NCI-H2081 treated with DMSO at 0.1 percent for 48 hours (cell line): ENCODE data around the gene TMCC1.
"Not testable (repeated sequence)": the region's sequence is repeated elsewhere in the genome, so short reads cannot be mapped to it uniquely, and the experiment has no call there.

Experiments
- DNase-seq: peaks from one replicate; lab custom pipeline; 2025; lab: John Stamatoyannopoulos, UW

TMCC1 gene

DNA sequence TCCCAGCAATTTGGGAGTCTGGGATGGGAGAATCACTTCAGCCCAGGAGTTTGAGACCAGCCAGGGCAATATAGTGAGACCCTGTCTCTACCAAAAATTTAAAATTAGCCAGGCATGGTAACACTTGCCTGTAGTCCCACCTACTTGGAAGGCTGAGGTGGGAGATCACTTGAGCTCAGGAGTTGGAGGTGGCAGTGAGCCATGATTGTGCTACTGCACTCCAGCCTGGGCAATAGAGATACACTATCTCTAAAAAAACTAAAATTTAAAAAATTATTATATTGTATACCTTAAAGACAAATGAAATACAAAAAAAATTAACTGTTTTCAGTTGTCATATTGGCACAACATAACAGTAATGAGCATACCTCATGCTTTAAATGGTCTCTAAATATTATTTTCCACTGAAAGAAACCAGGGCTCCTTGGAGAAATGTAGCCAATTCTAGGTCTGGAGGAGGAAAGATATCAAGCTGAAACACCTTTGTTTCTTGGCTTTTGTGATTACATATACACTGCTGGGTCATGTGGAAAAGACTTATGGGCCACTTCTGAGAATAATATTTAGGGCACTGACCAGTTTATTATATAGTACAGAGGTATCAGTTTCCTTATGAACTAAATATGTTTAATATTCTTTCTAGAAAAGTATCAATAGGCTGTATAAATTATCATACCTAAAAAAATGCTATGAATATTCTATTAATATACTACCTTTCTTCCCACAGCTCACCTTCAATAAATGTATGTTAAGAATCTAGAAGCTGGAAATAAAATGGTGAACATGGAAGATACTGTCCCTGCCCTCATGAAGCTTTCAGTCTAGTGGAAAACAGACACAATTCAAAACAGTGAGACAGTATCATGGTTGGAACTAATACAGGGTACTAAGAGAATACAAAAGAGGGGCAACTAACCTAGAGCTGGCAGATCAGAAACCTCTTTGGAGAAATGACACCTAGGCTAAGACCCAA, 119.5 kb downstream of the TMCC1 start:
- no peak for DNase-seq

DNA sequence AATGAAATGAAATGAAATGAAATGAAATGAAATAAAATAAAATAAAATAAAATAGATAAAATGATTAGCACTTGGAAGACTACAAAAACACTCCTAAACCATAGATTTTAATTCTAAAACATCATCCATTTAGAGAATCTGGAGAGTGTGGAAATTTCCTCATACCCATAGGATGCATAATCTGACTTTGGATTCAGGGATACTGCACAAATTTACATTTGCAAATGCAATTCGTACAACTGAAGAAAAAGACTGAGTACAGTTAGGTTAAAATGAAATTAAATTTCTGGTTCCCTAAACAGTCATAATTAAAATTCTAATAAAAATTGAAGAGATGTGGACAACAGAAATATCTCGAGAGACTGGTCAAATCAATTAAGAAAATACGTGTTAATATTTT, 122.9 kb downstream of the TMCC1 start:
- DNase-seq = no peak

DNA sequence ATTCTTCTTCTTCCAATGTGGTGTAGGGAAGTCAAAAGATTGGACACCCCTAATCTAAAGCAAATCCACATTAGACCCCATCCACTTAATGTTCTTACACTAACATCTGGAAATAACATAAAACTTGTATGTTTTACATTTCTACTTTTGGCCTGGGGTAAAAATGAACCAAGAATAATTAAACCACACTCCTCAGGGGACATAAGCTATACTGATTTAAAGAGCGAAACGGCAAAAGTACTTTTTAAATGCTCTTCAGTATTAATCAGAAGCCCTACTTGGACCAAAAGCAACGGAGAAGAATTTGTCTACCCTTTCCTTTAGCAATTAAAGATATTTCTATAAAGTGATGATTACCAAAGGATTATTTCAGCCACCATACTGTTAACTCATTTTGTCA, 123.9 kb downstream of the TMCC1 start:
- no peak for DNase-seq

DNA sequence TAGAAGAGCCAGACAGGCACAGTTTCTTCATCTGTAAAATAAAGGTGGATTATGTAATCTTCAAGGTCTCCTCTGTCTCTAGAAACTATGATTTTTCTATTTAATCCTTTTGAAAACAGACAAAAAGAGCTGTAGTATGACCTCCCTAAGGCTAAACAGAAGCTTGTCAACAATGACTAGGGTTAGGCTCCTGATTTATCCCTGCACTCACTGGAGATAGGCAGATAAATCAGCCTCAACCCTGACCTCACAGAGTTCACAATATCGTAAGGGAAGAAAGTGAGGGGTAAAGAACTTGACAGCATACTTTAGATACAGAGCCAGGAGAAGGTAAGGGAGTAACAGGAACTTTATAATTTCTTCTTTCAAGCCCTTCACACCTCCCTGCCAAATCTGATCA, 124.8 kb downstream of the TMCC1 start:
- no peak for DNase-seq

DNA sequence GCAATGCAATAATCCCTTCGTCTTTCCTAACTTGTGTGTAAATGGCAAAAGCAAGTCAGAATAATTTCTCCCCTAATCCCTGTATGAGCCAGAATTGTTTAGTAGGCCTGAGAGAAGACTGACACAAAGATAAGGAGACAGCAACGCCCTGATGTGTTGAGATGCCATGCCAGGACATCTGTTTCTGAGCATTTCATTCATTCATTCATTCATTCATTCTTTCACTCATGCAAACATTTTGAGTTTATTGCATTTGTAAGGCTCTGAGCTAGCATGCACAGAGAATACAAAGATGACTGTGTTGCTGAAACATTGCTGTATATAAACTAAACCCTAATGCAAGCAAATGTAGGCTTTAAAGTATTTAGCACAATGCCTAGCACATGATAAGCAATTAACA, 127.4 kb downstream of the TMCC1 start:
- no peak for DNase-seq

DNA sequence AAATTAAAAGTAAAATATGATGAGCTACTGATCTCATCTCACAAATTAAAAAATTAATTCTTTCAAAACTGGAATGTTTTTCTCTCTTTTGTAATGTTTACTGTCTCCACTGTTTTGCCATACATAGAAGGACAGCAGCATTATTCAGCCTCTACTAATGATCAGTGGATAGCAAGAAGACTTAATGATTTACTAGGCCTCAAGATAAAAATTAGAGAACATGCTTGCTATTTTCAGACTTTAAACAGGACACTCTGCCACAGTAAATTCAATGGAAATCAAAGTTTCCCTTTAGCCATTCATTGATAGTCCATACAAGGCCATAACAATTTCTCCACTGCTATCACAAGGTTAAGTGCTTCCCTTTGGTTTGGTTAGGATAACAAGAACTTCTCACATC, 129.4 kb downstream of the TMCC1 start:
- DNase-seq = no peak

DNA sequence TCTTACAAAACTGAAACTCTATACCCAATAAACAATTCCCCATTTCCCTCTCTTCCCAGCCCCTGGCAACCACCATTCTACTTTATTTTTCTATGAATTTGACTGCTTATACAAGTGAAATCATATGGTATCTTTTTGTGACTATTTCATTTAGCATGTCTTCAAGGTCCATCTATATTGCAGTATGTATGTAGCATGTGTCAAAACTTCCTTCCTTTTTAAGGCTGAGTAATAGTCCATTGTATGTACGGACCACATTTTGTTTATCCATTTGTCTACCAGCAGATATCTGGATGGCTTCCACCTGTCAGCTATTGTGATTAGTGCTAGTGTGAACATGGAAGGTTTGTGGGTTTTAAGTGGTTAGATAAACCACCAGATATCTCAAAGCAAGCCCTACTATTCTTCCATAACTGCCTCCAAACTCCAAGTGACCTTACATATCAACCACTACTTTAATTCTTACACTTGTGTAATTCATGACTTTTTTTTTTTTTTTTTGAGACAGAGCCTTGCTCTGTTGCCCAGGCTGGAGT, 134.7 kb downstream of the TMCC1 start:
- no peak for DNase-seq

DNA sequence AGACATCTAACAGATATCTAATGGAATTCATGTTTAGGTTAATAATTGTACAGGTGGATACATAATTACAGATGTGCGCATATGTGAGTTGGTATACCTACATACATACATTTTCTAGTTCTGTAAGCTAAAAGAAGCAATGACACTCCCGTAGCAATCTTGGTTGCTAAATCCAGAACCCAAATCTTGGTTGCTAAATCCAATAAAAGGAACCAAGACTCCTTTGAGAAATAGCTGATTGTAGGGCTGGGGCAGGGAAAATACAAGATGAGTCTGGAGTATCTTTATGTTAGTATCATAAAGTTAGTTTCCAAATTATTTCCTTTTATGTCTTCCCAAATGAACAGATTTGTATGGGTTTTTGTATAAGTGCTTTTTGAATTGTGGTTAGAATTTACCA, 135.2 kb downstream of the TMCC1 start:
- no peak for DNase-seq

DNA sequence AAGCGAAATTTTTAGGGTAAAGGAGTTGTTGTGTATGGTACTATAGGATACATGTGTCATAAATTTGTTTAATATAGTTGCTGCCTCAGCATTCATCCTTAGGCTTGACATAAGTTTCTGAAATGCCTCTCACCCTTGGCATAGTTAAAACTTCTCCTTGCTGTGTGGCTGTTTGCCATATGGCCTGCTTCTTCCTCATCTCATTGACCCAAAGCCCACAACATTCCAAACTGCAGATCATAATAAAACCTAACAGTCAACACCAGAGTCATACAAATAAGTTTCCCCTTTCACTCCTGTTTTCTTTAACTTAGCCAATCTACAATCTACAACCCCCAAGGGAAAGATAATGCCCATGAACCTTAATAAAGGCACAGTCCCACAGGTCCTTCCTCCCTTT, 136.6 kb downstream of the TMCC1 start:
- DNase-seq = no peak

DNA sequence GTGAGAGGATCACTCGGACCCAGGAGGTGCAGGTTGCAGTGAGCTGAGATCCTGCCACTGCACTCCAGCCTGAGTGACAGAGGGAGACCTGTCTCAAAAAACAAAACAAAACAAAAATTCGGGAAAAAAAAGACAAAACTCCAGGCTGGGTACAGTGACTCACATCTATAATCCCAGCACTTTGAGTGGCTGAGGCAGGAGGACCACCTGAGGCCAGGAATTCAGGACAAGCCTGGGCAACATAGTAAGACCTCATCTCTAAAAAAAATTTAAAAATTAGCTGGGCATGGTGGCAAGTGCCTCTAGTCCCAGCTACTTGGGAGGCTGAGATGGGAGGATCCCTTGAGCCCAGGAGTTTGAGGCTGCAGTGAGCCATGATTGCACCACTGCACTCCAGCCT, 142.4 kb downstream of the TMCC1 start:
- DNase-seq = not testable (repeated sequence)

DNA sequence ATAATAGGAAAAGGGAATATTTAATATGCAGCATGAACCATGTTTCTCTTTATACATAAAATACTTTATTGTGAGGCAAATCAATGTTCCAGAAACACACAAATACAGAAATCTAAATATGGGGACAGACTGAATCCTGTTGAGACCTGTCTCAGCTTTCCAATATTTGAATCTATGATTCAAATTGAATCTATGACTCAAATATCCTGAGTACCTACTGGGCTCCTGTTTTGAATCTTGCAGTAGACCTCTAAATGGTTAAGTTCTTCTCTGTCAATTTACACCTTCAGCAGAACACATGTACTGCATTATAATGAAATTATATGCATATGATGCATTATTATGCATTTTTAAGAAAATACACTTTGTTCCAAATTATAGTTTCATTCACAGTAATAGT, 143.8 kb downstream of the TMCC1 start:
- DNase-seq = no peak

DNA sequence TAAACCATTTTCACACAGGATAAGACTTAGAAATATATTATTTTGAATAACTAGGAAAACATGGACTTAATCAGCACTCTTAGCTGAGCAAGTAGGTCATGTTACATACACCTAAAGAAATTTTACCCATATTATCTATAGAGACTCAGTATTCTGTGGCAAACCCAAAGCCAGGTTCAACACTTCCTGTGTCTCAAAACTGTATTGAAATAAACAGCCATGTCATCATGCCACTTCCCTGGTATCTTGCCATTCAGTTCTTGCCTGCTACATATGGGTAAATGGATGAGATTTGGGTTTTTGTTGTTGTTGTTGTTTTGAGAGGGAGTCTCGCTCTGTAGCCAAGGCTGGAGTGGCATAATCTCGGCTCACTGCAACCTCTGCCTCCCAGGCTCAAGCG, 145.5 kb downstream of the TMCC1 start:
- DNase-seq = no peak

DNA sequence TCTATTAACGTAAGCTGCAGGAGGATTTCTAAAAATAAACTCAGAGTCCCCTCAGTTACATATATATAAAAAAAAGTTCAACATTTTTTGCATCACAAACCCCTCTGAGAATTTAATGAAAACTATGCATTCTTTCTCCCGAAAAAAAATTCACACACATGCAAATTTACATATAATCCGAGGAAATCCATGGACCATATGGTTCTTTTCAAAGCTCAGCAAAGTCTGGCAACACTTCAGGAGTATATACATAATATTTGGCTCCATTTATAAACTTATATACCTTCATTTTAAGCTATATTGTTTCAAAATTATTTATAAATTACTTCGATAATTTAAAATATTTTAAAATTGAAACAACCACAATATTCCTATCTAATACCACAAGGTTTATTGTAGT, 146.4 kb downstream of the TMCC1 start:
- DNase-seq = no peak

DNA sequence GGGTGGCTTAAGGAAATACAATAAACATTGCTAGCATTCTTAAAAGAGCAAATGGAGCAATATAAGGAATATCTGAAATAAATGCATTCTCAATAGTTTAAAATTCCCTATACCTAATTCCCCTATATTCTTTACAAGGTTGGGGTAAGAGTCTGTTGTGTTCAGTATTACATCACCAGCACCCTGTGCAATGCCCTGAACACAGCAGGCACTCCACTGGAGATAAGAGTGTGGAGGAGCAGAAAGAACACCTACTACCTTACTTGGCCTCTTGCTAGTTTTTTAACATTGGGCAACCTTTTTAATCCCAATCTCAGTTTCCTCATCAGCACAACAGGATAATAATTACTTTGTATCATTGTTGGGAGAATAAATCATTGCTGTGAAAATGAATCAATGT, 146.9 kb downstream of the TMCC1 start:
- no peak for DNase-seq

DNA sequence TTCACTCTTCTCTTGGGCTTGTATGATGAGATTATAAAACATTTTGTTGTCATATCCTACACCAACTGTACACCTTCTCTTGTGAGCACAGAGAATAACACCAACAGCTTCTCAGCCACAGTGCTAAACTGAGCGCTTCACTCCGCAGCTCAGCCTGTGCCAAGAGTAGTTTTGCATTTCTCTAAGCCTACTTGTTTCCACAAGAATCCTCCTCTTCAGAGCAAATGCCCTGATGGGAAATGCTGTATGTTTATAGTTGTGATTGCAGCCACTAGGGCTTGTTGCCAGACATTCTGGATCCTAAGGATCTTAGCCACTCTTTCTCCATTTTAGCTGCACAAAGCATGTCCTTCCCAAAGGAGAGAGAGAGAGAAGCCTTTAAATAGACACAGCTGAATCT, 148.3 kb downstream of the TMCC1 start:
- no peak for DNase-seq

DNA sequence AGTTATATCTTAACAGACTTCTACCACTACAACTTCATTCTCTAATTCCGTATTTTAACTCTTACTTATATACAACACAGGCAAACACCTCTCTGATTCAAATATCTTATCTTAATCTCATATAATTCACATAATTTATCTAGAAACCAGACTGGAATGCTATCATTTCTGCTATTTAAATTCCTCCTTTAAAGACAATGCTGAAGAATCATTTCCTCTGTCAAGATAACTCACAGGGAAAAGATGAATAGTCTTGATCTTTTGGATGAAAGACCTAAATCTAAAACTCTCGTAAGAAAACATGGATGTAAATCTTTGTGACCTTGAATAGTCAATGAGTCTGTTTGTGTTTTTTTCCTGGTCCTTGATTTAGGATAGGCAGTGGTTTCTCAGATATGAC, 151.7 kb downstream of the TMCC1 start:
- no peak for DNase-seq

DNA sequence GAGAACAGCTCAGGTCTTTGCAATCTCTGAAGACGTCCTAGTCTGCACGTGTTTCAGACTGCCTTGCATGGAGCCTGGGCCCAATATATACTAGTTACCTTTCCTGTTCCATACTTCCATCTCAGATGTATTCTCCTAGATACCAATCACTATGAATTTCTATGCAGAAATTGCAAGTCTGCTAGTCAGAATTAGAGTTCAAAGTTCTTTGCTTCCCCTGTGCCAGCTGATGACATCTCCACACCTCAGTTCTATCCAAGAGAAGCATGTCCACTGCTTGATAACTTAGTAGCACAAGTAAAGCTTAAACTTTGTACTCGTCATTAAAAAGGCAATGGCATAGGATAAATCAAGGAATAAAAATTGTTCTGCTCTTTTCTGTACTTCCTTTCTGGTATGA, 153.4 kb downstream of the TMCC1 start:
- no peak for DNase-seq

DNA sequence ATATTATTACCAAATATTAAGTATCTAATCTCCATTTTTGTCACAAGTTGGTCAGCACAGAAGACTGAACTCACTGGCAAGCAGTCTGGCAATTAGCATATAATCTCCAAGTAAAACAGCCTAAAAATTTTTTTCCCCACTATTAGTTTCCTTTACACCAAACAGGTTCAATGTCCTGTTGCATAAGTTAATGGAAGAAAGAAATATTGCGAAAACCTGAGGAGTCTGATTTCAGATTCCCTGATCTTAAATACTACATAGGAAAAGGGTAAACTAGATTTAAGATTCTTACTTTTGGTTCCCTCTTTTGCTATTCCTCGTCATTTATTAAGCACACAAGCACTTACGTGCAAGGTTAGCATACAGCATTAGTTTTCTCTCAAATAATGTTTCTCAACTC, 153.9 kb downstream of the TMCC1 start:
- DNase-seq = no peak

DNA sequence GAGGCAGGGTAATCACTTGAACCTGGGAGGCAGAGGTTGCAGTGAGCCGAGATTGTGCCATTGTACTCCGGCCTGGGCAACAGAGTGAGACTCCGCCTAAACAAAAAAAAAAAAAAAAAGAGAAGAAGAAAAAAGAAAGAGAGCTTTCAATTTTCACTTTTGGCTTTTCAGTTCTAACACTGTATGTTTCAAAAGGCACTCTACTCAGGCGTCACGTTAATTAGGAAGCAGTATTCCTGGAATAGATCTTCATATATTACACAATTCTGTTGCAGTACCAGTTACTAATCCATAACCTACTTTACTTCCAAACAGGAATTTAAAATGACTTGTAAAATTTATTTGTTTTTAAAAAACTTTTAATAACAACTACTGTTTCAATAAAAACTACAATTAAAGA, 155.3 kb downstream of the TMCC1 start:
- DNase-seq = no peak

DNA sequence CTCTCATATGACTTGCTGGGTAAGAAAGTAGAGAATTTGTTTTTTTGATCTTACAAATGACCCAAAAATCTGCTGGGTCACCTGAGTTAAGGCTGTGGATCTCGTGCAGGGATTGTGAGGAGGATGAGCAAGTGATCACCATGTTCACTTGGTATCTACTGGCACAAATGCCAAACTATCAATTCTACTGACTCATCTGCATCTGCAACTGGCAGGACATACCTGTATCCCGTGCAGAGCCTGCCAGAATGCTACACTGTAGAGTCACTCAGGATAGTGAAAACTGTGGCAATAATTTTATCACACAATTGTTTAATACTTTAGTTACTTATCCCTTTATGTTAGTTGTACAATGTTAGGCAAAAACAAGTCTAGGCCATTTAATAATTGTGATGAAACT, 157.4 kb downstream of the TMCC1 start:
- no peak for DNase-seq

DNA sequence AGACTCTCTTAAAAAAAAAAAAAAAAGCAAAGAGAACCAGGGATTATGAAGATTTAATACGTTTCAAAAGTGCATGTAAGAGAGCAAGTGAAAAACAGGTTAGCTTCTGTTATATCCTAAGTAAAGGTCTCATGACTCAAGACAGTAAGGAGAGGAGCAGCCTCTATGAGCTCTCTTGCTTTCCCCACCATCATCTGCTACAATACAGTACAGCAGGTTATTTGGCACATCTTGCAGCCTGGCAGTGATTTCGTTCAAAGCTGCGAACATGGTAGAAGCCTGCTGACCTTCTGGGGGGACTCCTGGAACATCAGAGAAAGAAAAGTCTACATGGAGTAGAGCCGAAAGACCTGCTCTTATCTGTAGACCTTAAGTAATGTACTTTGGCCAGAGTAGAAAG, 157.9 kb downstream of the TMCC1 start:
- no peak for DNase-seq

DNA sequence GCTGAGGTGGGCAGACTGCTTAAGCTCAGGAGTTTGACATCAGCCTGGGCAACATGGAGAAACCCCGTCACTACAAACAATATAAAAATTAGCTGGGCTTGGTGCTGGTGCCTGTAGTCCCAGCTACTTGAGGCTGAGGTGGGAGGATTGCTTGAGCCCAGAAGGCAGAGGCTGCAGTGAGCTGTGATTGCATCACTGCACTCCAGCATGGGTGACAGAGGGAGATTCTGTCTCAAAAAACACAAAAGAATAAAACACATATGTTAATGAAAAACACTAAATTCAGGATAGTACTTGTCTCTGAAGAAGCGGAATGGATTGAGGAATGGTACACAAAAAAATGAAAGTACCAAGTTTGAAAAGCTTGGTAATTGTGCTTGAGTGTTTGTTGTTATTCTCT, 159.1 kb downstream of the TMCC1 start:
- DNase-seq = no peak

DNA sequence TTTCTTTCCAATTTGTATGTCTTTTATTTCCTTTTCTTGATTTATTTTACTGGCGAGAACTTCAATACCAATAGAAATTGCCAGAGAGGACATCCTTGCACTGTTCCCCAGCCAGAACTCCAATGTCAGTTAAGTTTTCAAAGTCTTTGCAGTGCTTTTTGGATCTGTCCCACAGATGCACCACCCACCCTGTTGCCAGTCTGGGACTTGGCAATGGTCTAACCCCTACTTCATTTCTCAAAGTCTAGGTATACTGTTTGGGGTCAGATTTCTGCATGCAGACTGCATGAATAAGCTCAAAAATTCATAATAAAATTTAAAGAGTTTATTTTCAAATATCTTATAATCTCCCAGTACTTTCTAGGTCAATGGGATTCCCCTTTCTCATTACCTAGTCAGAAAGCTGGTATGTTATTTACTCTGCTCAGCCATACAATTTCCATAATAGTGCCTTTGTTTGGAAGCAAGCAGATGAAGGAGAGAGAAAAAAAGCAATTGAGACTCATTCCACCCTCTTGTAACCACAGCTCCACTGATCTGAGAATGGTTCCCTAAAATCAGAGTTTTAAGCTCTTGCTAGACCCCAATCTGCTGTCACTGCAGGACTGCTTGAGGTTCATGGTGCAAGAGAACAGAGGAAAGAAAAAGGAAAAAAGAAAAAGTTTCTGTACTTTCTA, 161.2 kb downstream of the TMCC1 start:
- DNase-seq = no peak
